ENCODE measurements around the gene NPR1. TPM values are rescaled to one million over a fixed set of nuclear protein-coding genes. Genes with fewer than 3 reads are reported as not detected.
"Not testable (repeated sequence)": the region's sequence is repeated elsewhere in the genome, so short reads cannot be mapped to it uniquely, and the experiment has no call there.

NPR1 gene
- total RNA-seq, 1 experiment from 2014 or later, result not detected

DNA sequence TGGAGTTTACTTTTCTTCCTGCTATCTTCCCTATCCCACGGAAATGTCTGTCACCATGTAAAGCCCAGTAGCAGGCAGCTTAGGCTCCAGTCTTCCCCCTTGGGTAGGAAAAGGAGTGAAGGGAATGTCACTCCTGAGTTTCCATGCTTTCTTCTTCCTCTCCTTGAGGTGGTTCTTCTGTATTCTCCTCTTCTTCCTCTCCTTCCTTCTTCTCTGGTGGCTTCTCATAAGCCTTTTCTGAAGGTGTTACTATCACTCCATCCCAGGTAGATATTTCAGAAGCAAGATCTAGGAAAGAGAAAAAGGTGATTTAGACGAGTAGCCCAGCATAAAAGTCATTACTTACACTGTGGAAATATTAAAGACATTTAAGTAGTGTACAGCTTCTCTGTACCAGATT, 16.2 kb upstream of the NPR1 start:
- H3K9me3 Mint-ChIP-seq (ENCODE audit: low read depth, unreplicated experiment), result no peaks in the 10 kb centered on the region
- H3K4me3 Mint-ChIP-seq (ENCODE audit: low read depth, unreplicated experiment), result no peak overlapping the region
- no peak for DNase-seq
- TF ChIP-seq, protein P1, sequence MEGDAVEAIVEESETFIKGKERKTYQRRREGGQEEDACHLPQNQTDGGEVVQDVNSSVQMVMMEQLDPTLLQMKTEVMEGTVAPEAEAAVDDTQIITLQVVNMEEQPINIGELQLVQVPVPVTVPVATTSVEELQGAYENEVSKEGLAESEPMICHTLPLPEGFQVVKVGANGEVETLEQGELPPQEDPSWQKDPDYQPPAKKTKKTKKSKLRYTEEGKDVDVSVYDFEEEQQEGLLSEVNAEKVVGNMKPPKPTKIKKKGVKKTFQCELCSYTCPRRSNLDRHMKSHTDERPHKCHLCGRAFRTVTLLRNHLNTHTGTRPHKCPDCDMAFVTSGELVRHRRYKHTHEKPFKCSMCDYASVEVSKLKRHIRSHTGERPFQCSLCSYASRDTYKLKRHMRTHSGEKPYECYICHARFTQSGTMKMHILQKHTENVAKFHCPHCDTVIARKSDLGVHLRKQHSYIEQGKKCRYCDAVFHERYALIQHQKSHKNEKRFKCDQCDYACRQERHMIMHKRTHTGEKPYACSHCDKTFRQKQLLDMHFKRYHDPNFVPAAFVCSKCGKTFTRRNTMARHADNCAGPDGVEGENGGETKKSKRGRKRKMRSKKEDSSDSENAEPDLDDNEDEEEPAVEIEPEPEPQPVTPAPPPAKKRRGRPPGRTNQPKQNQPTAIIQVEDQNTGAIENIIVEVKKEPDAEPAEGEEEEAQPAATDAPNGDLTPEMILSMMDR (IDR thresholded peaks at IDR 0.05; ENCODE audit: unreplicated experiment), result no peak
- intact Hi-C loops (cut with micrococcal nuclease; ENCODE audit: unreplicated experiment), result no loop called here
- peaks cover 8% of the 10 kb centered on the region for H3K4me1 Mint-ChIP-seq (ENCODE audit: low read depth, unreplicated experiment)
- H3K27me3 Mint-ChIP-seq (ENCODE audit: unreplicated experiment), result no peaks in the 10 kb centered on the region
- BruUV-seq (replicated peaks), result TSS peak; percentile 34
- no peak overlapping the region for H3K27ac Mint-ChIP-seq (ENCODE audit: unreplicated experiment)
- H3K36me3 Mint-ChIP-seq (ENCODE audit: insufficient read depth, unreplicated experiment), result peaks cover 77% of the 10 kb centered on the region
- CTCF ChIA-PET, result no interaction called here

DNA sequence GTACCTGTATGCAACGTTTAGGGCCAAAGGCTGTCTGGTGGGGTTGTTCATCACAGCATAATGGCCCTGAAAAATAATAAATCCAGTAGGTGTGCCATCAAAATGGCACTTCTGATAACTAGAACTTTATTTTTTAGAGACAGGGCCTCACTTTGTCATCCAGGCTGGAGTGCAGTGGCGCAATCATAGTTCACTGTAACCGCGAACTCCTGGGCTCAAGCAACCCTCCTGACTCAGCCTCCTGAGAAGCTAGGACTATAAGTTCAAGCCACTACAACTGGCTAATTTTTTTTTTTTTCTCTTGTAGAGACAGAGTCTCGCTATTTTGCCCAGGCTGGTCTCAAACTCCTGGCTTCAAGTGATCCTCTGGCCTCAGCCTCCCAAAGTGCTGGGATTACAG, 15.3 kb upstream of the NPR1 start:
- TF ChIP-seq, protein P1 (IDR thresholded peaks at IDR 0.05; ENCODE audit: unreplicated experiment), result no peak
- H3K4me3 Mint-ChIP-seq (ENCODE audit: low read depth, unreplicated experiment), result no peak overlapping the region
- H3K27me3 Mint-ChIP-seq (ENCODE audit: unreplicated experiment), result no peaks in the 10 kb centered on the region
- H3K4me1 Mint-ChIP-seq (ENCODE audit: low read depth, unreplicated experiment), result peaks cover 8% of the 10 kb centered on the region
- intact Hi-C loops (cut with micrococcal nuclease; ENCODE audit: unreplicated experiment), result no loop called here
- BruUV-seq (replicated peaks), result no TSS peak
- CTCF ChIA-PET, result interaction anchor here (0.7 kb wide), 1 partner anchor 20 kb away, joined by 3 read pairs; no protein-coding TSS in a partner anchor
- no peaks in the 10 kb centered on the region for H3K9me3 Mint-ChIP-seq (ENCODE audit: low read depth, unreplicated experiment)
- H3K36me3 Mint-ChIP-seq (ENCODE audit: insufficient read depth, unreplicated experiment), result peaks cover 76% of the 10 kb centered on the region
- no peak for DNase-seq
- no peak overlapping the region for H3K27ac Mint-ChIP-seq (ENCODE audit: unreplicated experiment)

GRCh38 chr1:153667439-153667838, 11.0 kb upstream of the NPR1 start:
- DNase-seq, result no peak
- Mint-ChIP-seq H3K27me3 (ENCODE audit: unreplicated experiment) (no peaks in the 10 kb centered on the region), H3K4me3 (ENCODE audit: low read depth, unreplicated experiment) (no peak overlapping the region), H3K27ac (ENCODE audit: unreplicated experiment) (no peak overlapping the region), H3K4me1 (ENCODE audit: low read depth, unreplicated experiment) (peaks cover 11% of the 10 kb centered on the region), H3K36me3 (ENCODE audit: insufficient read depth, unreplicated experiment) (peaks cover 43% of the 10 kb centered on the region), H3K9me3 (ENCODE audit: low read depth, unreplicated experiment) (no peaks in the 10 kb centered on the region)
- TF ChIP-seq, protein P1 (IDR thresholded peaks at IDR 0.05; ENCODE audit: unreplicated experiment), result no peak
- no TSS peak for BruUV-seq (replicated peaks)
- intact Hi-C loops (cut with micrococcal nuclease; ENCODE audit: unreplicated experiment), result no loop called here
- CTCF ChIA-PET, result no interaction called here

- not testable (repeated sequence) for BruUV-seq (replicated peaks)
- peak overlapping the region; percentile 4 for H3K4me3 Mint-ChIP-seq (ENCODE audit: low read depth, unreplicated experiment)
Observed at GRCh38 chr1:153668672-153669071, 9.8 kb upstream of the NPR1 start.

GRCh38 chr1:153669606-153670005, 8.9 kb upstream of the NPR1 start:
- peaks cover 11% of the 10 kb centered on the region for H3K4me1 Mint-ChIP-seq (ENCODE audit: low read depth, unreplicated experiment)
- no peak for DNase-seq
- TF ChIP-seq, protein P1 (IDR thresholded peaks at IDR 0.05; ENCODE audit: unreplicated experiment), result no peak
- no peak overlapping the region for H3K4me3 Mint-ChIP-seq (ENCODE audit: low read depth, unreplicated experiment)
- intact Hi-C loops (cut with micrococcal nuclease; ENCODE audit: unreplicated experiment), result loop anchor here (5.0 kb wide), 2 partner anchors 97 to 157 kb away; no protein-coding TSS in a partner anchor
- CTCF ChIA-PET, result no interaction called here
- no peaks in the 10 kb centered on the region for H3K9me3 Mint-ChIP-seq (ENCODE audit: low read depth, unreplicated experiment)
- no TSS peak for BruUV-seq (replicated peaks)
- no peaks in the 10 kb centered on the region for H3K27me3 Mint-ChIP-seq (ENCODE audit: unreplicated experiment)
- peaks cover 22% of the 10 kb centered on the region for H3K36me3 Mint-ChIP-seq (ENCODE audit: insufficient read depth, unreplicated experiment)
- no peak overlapping the region for H3K27ac Mint-ChIP-seq (ENCODE audit: unreplicated experiment)

More at GRCh38 chr1:153668672-153669071, 9.8 kb upstream of the NPR1 start:
- H3K9me3 Mint-ChIP-seq (ENCODE audit: low read depth, unreplicated experiment); CTCF ChIA-PET; H3K27me3 Mint-ChIP-seq (ENCODE audit: unreplicated experiment); DNase-seq; intact Hi-C loops (cut with micrococcal nuclease; ENCODE audit: unreplicated experiment): not testable (repeated sequence)
- Mint-ChIP-seq H3K36me3 (ENCODE audit: insufficient read depth, unreplicated experiment) (peaks cover 31% of the 10 kb centered on the region), H3K4me1 (ENCODE audit: low read depth, unreplicated experiment) (peaks cover 11% of the 10 kb centered on the region), H3K27ac (ENCODE audit: unreplicated experiment) (peak overlapping the region; percentile 50)

Measured in Calu3 (cell line).